Measurements from ENCODE around the gene TWIST2.

GRCh38 chr2:238956676-238957075 lies 108.8 kb downstream of the TWIST2 start:
- TF ChIP-seq MAX (IDR thresholded peaks at IDR 0.05): no peak
- TF ChIP-seq EP300 (IDR thresholded peaks at IDR 0.05; ENCODE audit: borderline replicate concordance): no peak
- no peak for TF ChIP-seq USF1 (IDR thresholded peaks at IDR 0.05)
- no peak for TF ChIP-seq NFIC (IDR thresholded peaks at IDR 0.05)
- TF ChIP-seq REST (IDR thresholded peaks at IDR 0.05; ENCODE audit: low read depth): no peak
- no peak for TF ChIP-seq FOXM1 (IDR thresholded peaks at IDR 0.05; ENCODE audit: borderline replicate concordance, low read depth)
- no peak for TF ChIP-seq YY1 (IDR thresholded peaks at IDR 0.05; ENCODE audit: low read depth)
- TF ChIP-seq ZBTB7A (IDR thresholded peaks at IDR 0.05; ENCODE audit: low read depth): no peak
